Stimulated activated CD8-positive, alpha-beta memory T cell treated with anti-CD3 and anti-CD28 coated beads, Interleukin-4, amount 100 ng/mL, for 1 hour (primary cell): Measurements from ENCODE around the gene LIMK1.
"Not testable (repeated sequence)": the region's sequence is repeated elsewhere in the genome, so short reads cannot be mapped to it uniquely, and the experiment has no call there.

Experiments used
- DNase-seq, 2 donors: peaks; one replicate each; pipeline ENCODE4 v3.0.0-alpha.2; 2020; ENCODE audit warnings: low read depth in 2 of 2, low spot score in 1 of 2

LIMK1 gene

DNA sequence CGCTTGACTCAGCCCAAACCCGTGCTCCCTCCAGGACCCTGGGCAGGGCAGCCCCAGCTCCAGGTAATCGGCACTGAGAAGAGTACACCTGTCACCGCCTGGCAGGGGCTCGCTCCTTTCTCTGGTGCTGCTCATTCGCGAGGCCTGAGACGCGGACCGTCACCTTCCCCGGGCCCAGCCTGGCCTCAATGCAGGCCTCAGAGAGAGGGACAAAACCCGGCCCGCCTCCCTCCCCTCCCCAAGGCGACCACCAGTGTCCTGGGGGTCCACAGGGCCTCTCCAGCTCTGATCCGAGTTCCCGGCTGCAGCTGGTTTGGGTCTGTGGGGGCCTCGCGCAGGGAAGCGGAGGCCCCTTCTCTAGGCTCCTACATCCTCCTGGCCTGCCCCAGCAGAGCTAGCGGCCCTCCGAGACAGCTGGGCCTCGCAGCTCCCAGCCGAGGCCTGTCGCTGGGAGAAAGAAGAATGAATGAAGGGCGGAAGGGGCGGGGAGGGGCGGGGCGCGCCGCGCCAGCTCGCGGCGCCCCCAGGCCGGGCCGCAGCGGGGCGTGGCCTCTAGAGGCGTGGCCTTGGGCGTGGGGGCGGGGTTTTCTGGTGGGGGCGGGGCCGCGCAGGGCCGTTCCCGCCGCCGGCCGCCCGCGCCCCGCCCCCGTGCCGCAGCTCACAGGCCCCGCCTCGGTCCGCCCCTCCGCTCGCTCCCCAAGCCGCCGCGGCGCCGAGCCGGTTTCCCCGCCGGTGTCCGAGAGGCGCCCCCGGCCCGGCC lies at the start of gene LIMK1:
Gene LIMK1 (plus strand): TSS at position 688 of the 760 bp plus-strand sequence. CDS start 187 bp downstream, outside the sequence.
- peak; percentile 50 to 68 for DNase-seq

DNA sequence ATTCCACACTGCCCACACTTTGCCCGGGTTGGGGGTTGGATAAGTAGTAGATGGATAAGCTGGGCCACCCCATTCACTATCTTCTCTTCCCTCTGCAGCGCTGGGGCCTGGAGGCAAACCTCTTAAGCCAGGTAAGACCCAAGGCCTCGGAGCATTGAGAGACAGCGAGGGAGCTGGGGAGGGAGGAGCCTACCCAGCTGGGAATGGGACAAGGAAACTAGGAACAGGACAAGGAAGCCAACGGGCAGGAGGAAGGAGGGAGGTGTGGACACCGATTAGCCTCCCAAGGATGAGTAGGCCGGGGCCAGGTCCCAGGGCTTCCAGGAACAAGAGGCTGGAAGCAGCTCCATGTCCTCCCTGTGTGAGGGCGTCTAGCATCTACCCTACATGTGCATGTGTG lies 46.0 kb upstream of the LIMK1 start:
- DNase-seq: no peak

DNA sequence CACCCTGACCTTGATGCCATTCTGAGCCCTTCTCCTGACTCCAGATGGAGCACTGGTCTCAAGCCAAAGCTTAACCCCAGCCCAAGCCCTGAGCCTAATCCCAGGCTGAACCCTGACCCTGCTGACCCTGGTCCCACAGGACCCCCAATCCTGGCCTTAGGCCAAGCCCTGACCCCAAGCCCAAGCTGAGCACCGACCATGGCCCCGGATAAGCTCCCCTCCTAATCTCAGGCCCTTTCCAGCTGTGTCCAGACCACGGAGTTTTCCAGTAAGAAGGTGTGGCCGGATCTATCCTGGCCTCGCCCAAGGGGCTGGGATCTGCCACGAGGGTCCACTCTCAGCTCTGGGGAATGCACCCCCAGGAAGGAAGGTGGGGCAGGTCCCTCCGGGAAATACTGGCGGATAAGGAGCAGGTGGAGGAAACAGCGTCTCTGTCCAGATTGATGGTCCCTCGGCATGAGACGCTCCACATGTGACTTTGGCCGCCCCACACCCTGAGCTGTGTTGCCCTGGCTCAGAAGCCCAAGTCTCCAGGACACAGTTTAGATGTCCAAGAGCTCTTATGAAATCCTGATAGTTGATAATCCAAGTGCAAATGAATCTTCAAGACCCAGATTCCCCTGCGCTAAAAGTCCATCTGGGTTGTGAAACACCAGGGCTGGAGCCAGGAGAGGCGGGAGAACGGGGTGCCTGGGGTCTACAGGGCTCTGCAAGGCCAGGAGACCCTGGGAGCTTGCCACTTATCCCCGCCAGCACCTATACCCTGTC lies 45.2 kb upstream of the LIMK1 start:
- DNase-seq: no peak

DNA sequence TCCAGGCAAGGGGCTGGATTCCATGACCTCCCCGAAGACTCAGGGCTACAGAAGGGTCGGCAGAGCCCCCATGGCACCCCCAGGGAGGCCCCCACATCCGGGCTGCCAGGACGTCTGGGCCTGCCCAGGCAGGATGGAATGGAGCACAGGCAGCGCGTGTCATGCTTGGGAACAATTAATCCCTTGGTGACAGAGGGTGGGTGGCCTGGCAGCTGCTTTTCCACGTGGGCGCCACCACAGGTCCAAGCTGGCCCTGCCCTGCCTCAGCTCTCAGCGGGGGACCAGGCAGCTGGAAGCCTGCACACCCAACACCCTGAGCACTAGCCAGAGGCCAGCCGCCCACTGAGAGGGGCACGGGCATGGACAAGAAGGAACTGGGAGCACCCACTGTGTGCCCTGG lies 44.3 kb upstream of the LIMK1 start:
- no peak for DNase-seq

DNA sequence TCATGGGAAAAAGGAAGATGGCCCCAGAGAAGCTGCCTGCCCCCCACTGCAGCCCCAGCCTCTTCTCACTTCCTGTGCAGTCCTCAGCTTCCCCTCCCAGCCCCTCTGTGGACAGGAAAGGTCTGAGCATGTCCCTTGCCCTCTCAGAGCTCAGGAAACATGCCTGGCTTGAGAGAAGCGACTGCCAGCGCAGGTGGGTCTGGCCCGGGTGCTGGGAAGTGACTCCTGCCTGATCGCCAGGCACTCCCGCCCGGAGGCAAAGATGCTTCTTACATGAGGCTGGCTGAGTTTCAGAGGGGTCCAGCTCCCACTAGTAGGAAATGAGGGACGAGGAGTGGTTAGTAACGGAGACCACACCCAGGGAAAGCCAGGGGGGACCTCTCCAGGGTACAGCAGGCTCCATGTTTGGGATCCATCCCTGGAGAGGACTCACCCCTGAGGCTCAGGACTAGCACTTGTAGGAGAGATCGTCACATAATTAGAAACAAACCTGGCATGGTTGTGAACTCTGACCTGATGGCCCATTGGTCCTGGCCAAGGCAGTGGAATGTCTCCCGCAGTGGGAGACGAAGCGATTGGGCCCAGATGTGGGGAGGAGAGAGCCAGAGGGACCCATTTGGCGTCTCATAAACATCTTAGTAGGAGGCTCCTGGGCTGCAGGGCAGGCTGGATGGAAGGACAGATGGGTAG lies 43.4 kb upstream of the LIMK1 start:
- no peak for DNase-seq

DNA sequence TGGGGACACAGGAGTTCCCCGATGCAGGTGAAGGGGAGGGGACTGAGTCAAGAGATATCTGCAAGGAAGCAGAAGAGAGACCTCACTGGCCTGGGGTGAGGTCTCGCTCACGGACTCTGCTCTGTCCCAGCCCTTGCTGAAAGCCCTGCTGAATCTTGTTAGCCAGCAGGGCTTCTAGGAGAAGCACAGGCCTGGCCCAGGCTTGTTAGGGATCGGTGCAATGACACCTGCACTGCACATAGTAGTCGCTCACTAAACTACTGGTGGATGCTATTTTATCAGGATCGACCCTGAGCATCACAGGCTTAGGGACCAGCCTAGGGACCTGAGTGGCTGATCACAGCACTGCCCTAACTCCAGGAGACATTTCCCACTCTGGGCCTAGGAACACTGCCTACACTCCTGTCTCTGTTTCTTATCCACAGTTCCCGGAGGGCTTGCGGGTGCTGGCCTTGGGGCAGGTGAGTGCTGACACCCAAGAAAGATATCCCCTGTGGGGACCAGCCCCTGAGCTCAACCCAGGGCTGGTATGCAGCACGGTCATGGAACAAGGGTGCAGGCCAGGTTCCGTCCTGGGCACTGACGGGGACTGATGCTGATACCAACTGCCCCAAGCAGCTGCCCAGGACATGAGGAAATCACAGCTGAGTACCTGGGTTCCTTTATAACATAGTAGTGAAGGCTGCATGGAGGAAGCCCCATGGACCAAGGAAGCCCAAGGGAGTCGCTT lies 42.6 kb upstream of the LIMK1 start:
- no peak for DNase-seq

DNA sequence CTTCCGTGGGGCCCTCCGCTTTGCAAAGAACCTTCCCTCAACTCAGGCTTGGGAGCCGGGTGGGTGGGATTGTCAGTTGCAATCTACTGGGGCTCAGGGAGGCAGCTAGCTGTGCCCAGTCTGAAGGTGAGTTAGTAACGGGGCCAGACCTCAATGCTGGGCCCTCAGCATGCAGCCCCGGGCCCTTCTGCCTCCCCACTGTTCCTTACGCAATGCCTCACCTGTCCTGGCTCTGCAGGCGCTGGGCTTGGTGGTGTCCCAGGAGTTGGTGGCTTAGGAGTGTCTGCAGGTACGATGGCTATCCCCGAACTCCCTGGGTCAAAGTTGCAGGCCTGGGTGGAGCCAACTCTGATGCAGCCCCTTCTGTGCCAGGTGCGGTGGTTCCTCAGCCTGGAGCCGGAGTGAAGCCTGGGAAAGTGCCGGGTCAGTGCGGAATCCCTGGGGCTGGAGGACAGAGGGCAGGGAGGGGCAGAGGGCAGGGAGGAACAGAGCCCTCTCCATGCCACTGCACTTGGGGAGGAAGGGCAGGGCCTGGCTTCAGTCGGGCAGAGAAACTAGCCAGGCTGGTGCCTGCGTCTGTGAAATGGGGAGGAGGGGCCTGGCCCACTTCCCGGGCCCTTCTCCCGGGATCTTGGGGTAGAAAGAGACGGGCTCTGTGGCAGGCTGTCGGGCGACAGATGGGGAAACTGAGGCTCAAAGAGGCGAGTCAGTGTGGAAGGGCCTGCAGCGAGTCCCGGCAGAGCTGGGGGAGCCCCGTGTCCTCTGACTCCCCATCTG lies 40.7 kb upstream of the LIMK1 start:
- DNase-seq: no peak

DNA sequence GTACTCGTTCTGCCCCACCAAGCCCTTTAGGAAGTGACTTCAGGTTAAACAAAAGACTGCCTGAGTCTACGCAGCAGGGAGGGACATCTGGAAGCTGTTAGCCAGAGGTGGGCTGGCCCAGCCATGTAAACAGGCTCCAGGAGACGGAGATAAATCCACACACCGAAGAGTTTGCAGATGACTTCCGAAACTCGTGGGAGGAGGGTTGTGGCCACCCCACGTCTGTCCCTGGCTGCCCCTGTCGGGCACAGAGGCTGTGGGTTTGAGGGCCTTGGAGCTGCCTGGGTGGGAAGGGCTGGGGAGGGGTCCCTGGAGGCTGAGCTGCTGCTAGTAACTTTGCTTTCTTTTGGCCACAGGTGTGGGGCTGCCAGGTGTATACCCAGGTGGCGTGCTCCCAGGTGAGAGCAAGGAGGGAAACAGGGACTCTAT lies 40.1 kb upstream of the LIMK1 start:
- DNase-seq: no peak

DNA sequence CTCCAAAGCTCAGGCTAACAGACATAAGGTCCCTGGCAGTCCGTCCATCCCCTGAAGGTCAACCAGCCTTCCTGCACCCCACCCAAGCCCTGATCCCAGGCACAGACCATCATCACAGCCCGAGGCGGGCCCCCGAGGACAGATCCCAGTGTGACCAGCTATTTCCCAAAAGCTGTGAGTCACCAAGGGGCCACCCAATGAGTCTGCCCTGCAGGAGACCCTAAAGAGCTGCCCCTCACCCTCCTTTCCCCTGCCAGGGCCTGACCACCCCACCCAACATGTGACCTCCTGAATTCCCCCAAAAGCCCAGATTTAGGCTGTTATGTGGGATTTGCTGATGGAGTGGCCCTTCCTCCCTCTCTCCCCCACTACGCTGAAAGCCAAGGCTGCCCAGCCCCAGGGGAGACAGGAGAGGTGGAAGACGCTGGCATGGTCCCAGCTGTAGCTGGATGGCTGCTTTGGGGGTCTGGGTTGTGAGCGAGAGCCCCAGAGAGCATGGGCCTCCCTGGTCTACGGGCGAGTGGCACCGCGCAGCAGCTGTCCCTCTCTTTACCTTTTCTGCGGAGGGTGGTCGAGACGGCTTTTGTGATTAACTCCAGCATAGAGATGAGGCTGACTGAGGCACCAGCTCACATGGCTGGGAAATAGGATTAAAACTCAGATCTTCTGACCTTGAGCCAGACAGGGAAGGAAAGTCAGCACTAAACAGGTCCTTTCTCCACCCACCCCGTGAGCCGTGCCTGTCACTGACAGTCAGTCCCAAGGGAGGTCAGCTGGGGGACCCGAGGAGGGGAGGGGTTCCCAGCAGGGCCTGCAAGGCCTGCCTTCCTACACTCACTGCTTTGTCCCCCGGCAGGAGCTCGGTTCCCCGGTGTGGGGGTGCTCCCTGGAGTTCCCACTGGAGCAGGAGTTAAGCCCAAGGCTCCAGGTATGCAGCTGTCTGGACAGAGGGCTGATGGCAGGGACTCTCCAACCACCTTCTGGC lies 38.9 kb upstream of the LIMK1 start:
- no peak for DNase-seq

DNA sequence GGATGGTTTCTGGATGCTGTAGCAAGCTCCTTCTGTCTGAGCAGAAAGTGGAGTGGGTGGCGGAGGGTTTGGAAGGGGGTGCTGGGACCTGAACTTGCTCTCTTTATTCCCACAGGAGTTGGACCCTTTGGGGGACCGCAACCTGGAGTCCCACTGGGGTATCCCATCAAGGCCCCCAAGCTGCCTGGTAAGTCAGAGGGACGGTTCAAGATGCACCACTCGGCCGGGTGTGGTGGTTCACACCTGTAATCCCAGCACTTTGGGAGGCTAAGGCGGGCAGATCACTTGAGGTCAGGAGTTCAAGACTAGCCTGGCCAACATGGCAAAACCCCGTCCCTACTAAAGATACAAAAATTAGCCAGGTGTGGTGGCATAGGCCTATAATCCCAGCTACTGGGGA lies 37.0 kb upstream of the LIMK1 start:
- DNase-seq: not testable (repeated sequence)

DNA sequence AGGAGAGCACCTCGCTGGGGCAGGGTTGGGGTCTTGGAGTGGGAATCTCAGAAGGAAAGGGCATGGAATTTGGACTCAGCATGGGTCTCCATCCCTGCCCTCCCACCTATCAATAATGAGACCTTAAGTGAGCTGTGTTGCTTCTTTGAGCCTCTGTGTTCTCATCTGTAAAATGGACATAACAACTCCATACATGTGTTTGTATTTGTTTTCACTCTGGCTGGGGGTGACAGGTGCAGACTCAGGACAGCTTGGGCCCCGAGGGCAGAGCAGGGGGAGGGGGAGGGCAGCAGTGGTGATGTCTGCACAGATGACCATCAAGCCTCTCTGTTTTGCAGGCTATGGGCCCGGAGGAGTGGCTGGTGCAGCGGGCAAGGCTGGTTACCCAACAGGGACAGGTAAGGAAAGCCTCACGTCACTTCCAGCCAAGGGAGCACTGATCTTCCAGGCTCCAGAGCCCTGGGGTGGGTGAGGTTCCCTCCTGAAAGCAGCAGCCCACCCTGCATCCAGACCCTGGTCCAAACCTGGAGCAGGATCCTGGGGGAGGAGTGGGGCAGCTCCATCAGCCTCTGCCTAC lies 35.7 kb upstream of the LIMK1 start:
- no peak for DNase-seq

DNA sequence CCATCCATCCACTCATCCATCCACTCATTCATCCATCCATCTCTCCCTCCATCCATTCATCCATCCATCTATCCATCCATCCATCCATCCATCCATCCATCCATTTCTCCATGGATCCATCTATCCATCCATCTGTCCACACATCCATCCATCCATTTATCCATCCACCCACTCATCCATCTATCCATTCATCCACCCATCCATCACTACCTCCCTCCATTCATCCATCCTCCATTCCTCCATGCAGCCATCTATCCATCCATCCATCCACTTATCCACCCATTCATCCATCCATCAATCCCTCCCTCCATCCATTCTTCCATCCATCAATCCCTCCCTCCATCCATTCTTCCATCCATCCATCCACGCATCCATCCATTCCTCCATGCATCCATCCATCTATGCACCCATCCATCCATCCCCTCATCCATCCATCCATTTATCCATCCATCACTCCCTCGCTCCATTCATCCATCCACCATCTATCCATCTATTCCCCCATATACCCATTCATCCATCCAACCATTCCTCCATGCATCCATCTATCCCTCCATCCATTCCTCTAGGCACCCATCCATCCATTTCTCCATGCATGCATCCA lies 34.5 kb upstream of the LIMK1 start:
- DNase-seq: no peak

DNA sequence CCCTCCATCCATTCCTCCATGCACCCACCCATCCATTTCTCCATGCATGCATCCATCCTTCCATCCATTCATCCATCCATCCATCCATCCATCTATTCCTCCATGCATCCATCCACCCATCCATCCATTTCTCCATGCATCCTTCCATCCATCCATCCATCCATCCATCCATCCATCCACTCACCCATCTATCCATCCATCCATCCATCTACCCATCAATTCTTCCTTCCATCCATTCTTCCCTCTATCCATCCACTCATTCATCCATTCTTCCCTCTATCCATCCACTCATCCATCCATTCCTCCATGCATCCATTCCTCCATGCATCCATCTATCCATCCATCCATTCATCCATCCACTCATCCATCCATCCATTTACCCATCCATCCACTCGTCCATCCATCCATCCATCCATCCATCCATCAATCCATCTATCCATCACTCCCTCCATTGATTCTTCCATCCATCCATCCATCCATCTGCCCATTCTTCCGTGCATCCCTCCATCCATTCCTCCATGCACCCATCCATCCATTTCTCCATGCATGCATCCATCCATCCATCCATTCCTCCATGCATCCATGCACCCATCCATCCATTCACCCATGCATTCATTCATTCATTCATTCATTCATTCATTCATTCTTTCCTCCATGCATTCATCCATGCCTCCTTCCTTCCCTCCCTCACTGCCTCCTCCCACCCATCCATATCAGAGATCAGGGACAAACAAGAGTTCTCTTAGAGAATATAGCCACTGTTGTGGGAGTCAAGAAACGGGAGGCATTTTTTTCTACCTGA lies 33.4 kb upstream of the LIMK1 start:
- no peak for DNase-seq

DNA sequence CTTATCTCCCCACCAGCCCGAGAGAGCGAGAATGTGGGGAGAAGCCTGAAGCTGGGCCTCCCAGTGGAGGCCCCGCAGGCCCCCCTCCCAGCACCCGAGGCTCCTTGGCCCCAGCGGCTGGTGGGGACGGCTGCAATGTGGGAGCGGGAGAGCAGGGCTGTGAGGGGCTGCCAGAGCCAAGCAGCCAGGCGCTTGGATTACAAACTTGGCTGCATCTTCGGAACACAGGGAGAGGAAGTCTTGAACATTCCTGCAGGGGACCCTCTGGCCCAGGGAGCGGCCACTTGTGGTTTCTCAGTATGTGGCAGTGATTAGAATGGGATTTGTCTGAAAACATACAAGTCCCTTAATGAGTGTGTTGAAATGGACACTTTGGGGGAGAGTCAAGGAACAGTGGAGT lies 32.4 kb upstream of the LIMK1 start:
- DNase-seq: no peak

DNA sequence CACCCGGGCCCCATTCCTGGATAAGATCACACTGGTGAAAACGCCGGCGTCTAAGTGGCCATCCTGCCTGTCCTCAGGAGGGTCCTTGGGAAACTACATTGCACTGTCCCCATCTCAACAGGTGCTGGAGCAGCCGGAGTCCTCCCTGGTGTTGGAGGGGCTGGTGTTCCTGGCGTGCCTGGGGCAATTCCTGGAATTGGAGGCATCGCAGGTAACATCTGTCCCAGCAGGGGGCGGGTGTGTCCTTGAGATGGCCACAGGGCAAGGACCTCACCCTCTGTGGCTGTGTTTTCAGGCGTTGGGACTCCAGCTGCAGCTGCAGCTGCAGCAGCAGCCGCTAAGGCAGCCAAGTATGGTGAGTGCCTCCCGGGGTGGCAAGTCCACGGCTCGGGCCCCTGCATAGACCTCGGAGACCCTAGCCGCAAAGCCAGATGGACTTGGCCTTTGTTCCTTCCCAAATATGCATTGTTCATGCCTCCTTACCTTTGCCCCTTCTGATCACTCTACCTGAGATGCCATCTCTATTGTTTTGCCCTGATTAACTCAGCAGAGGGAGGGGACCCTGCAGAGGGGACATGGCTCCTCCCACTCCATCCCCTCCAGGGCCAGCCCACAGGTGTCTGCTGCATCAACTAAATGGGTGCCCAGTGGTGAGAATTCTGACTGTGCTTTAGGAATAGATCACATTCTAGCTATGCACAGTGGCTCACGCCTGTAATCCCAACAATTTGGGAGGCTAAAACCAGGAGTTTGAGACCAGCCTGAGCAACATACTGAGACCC lies 31.8 kb upstream of the LIMK1 start:
- DNase-seq: no peak

DNA sequence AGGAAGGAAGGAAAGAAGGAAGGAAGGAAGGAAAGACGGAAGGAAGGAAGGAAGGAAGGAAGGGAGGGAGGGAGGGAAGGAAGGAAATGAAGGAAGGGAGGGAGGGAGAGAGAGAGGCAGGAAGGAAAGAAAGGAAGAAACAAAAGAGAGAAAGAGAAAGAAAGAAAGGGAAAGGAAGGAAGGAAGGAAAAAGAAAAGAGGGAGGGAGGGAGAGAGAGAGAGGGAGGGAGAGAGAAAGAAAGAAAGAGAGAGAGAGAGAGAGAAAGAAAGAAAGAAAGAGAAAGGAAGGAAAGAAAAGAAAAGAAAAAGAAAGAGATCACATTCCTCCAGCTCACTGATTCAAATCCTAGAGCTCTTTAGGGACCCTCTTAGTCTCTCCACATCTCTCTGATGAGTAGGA lies 31.0 kb upstream of the LIMK1 start:
- DNase-seq: no peak

DNA sequence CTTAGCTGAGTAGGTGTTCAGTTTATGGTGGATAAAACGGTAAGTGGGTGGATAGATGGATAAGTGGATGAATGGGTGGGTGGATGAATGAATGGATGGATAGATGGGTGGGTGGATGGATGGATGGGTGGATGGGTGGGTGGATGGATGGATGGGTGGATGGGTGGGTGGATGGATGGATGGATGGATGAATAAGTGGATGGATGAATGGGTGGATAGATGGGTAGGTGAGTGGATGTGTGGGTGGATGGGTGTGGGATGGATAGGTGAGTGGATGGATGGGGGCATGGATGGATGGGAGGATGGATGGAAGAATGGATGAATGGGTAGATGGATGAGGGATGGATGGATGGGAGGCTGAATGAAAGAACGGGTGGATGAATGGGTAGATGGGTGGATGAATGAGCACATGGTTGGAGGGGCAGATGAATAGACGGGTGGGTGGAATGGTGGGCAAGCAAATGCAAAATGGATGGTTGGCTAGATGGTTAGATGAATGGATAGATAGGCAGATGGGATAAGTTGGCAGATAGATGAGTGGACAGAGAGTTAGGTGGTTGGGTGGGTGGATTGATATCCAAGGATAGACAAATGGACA lies 29.9 kb upstream of the LIMK1 start:
- no peak for DNase-seq
